ENCODE data around the gene NELL1.

Gene NELL1

GRCh38 chr11:21132146-21132720 lies 462.8 kb downstream of the NELL1 start:
- H3K27ac ChIP-seq (ENCODE audit: low read depth, low read length), result no peak overlapping the region
- no peak overlapping the region for H4K91ac ChIP-seq (ENCODE audit: low read depth, low read length)
- no peak overlapping the region for H3K9ac ChIP-seq (ENCODE audit: low read length)
- H2AK5ac ChIP-seq (ENCODE audit: low read length), result no peak overlapping the region
- H3K4me2 ChIP-seq (ENCODE audit: low read length), result no peak overlapping the region
- H3K18ac ChIP-seq (ENCODE audit: low read length), result no peak overlapping the region
- DNase-seq, result no peak
- H4K8ac ChIP-seq (ENCODE audit: low read depth, low read length), result no peak overlapping the region
- H3K79me1 ChIP-seq (ENCODE audit: low read length), result no peaks in the 10 kb centered on the region
- no peak overlapping the region for H3K4me3 ChIP-seq (ENCODE audit: low read depth, low read length)
- no peak overlapping the region for H2AFZ ChIP-seq (ENCODE audit: insufficient read depth, low read length, poor library complexity)
- no peak overlapping the region for H3K4ac ChIP-seq (ENCODE audit: low read depth, low read length)
- H2BK5ac ChIP-seq (ENCODE audit: low read depth, low read length, poor library complexity), result no peak overlapping the region
- no peaks in the 10 kb centered on the region for H3K27me3 ChIP-seq (ENCODE audit: insufficient read depth, low read length)
- no CpG with 5 or more reads among the region's 11 CpGs for WGBS (ENCODE audit: extremely low coverage, insufficient coverage, insufficient read length)
- no peak overlapping the region for H3K14ac ChIP-seq (ENCODE audit: low read length)
- no peaks in the 10 kb centered on the region for H3K4me1 ChIP-seq (ENCODE audit: control insufficient read depth in 1 of 2, insufficient read depth in 2 of 2, low read length in 2 of 2)
- no peak overlapping the region for H2BK12ac ChIP-seq (ENCODE audit: low read length)
- no peak overlapping the region for H4K12ac ChIP-seq (ENCODE audit: low read depth, low read length)
- H3K36me3 ChIP-seq (ENCODE audit: control insufficient read depth in 1 of 2, insufficient read depth in 2 of 2, low read length in 2 of 2), result no peaks in the 10 kb centered on the region
- no peak overlapping the region for H3K23ac ChIP-seq (ENCODE audit: low read length)
- peaks cover 3% of the 10 kb centered on the region for H3K9me3 ChIP-seq (ENCODE audit: insufficient read depth, low read depth, low read length)
- H3K79me2 ChIP-seq (ENCODE audit: control insufficient read depth, insufficient read depth, low read length, poor library complexity), result no peaks in the 10 kb centered on the region
- H2BK120ac ChIP-seq (ENCODE audit: insufficient read depth, low read length, poor library complexity), result no peak overlapping the region

- Histone ChIP-seq H3K36me3 (ENCODE audit: control insufficient read depth in 1 of 2, insufficient read depth in 2 of 2, low read length in 2 of 2) (no peaks in the 10 kb centered on the region), H2BK5ac (ENCODE audit: low read depth, low read length, poor library complexity) (no peak overlapping the region), H3K79me2 (ENCODE audit: control insufficient read depth, insufficient read depth, low read length, poor library complexity) (no peaks in the 10 kb centered on the region), H3K27ac (ENCODE audit: low read depth, low read length) (no peak overlapping the region), H2BK120ac (ENCODE audit: insufficient read depth, low read length, poor library complexity) (no peak overlapping the region), H3K4me1 (ENCODE audit: control insufficient read depth in 1 of 2, insufficient read depth in 2 of 2, low read length in 2 of 2) (no peaks in the 10 kb centered on the region), H3K79me1 (ENCODE audit: low read length) (no peaks in the 10 kb centered on the region), H2AFZ (ENCODE audit: insufficient read depth, low read length, poor library complexity) (no peak overlapping the region), H2AK5ac (ENCODE audit: low read length) (no peak overlapping the region), H2BK12ac (ENCODE audit: low read length) (no peak overlapping the region), H3K4me2 (ENCODE audit: low read length) (no peak overlapping the region), H3K14ac (ENCODE audit: low read length) (no peak overlapping the region), H4K8ac (ENCODE audit: low read depth, low read length) (no peak overlapping the region), H3K4me3 (ENCODE audit: low read depth, low read length) (no peak overlapping the region), H3K18ac (ENCODE audit: low read length) (no peak overlapping the region), H3K23ac (ENCODE audit: low read length) (no peak overlapping the region), H3K9ac (ENCODE audit: low read length) (no peak overlapping the region), H3K4ac (ENCODE audit: low read depth, low read length) (no peak overlapping the region), H4K91ac (ENCODE audit: low read depth, low read length) (no peak overlapping the region), H3K9me3 (ENCODE audit: insufficient read depth, low read depth, low read length) (peaks cover 3% of the 10 kb centered on the region), H4K12ac (ENCODE audit: low read depth, low read length) (no peak overlapping the region), H3K27me3 (ENCODE audit: insufficient read depth, low read length) (no peaks in the 10 kb centered on the region)
- no peak for DNase-seq
- no CpG with 5 or more reads among the region's 2 CpGs for WGBS (ENCODE audit: extremely low coverage, insufficient coverage, insufficient read length)
Measured at GRCh38 chr11:21133244-21133643, 463.9 kb downstream of the NELL1 start.

DNA sequence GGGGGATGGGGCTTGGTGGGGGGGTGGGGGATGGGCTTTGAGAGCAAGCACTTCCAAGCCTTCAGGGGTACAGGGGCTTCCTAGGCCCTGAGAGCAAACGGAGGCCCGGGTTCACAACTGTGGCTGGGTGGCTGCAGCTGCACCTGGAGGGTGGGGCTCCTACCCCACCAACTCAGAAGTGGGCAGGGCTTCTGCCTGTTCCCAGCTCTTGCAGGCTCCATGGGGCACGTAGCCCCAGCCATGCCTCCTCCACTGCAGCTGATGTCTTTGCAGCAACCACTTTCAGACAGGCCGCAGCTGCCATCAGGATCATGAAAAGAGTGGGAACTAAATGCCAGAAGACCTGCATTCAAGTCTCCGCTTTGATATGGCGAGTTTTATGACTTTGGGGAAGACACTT lies 464.3 kb downstream of the NELL1 start:
- H3K4ac ChIP-seq (ENCODE audit: low read depth, low read length), result no peak overlapping the region
- H2BK12ac ChIP-seq (ENCODE audit: low read length), result no peak overlapping the region
- no peak overlapping the region for H3K4me3 ChIP-seq (ENCODE audit: low read depth, low read length)
- WGBS (ENCODE audit: extremely low coverage, insufficient coverage, insufficient read length), result no CpG with 5 or more reads among the region's 6 CpGs
- H3K14ac ChIP-seq (ENCODE audit: low read length), result no peak overlapping the region
- H3K4me1 ChIP-seq (ENCODE audit: control insufficient read depth in 1 of 2, insufficient read depth in 2 of 2, low read length in 2 of 2), result no peaks in the 10 kb centered on the region
- H2BK120ac ChIP-seq (ENCODE audit: insufficient read depth, low read length, poor library complexity), result no peak overlapping the region
- H3K4me2 ChIP-seq (ENCODE audit: low read length), result no peak overlapping the region
- no peak overlapping the region for H4K12ac ChIP-seq (ENCODE audit: low read depth, low read length)
- no peak overlapping the region for H3K18ac ChIP-seq (ENCODE audit: low read length)
- no peaks in the 10 kb centered on the region for H3K27me3 ChIP-seq (ENCODE audit: insufficient read depth, low read length)
- H2AK5ac ChIP-seq (ENCODE audit: low read length), result no peak overlapping the region
- H2AFZ ChIP-seq (ENCODE audit: insufficient read depth, low read length, poor library complexity), result no peak overlapping the region
- no peak overlapping the region for H3K27ac ChIP-seq (ENCODE audit: low read depth, low read length)
- H3K23ac ChIP-seq (ENCODE audit: low read length), result no peak overlapping the region
- no peak overlapping the region for H2BK5ac ChIP-seq (ENCODE audit: low read depth, low read length, poor library complexity)
- H3K9me3 ChIP-seq (ENCODE audit: insufficient read depth, low read depth, low read length), result peaks cover 3% of the 10 kb centered on the region
- DNase-seq, result no peak
- no peak overlapping the region for H3K9ac ChIP-seq (ENCODE audit: low read length)
- no peak overlapping the region for H4K8ac ChIP-seq (ENCODE audit: low read depth, low read length)
- no peaks in the 10 kb centered on the region for H3K36me3 ChIP-seq (ENCODE audit: control insufficient read depth in 1 of 2, insufficient read depth in 2 of 2, low read length in 2 of 2)
- no peaks in the 10 kb centered on the region for H3K79me2 ChIP-seq (ENCODE audit: control insufficient read depth, insufficient read depth, low read length, poor library complexity)
- no peak overlapping the region for H4K91ac ChIP-seq (ENCODE audit: low read depth, low read length)
- no peaks in the 10 kb centered on the region for H3K79me1 ChIP-seq (ENCODE audit: low read length)

- no CpG with 5 or more reads among the region's 6 CpGs for WGBS (ENCODE audit: extremely low coverage, insufficient coverage, insufficient read length)
Measured at GRCh38 chr11:21137803-21138202, 468.4 kb downstream of the NELL1 start.

More at GRCh38 chr11:21137803-21138202, 468.4 kb downstream of the NELL1 start:
- no peaks in the 10 kb centered on the region for H3K79me2 ChIP-seq (ENCODE audit: control insufficient read depth, insufficient read depth, low read length, poor library complexity)
- no peaks in the 10 kb centered on the region for H3K27me3 ChIP-seq (ENCODE audit: insufficient read depth, low read length)
- H2BK120ac ChIP-seq (ENCODE audit: insufficient read depth, low read length, poor library complexity), result no peak overlapping the region
- no peak overlapping the region for H3K27ac ChIP-seq (ENCODE audit: low read depth, low read length)
- no peaks in the 10 kb centered on the region for H3K36me3 ChIP-seq (ENCODE audit: control insufficient read depth in 1 of 2, insufficient read depth in 2 of 2, low read length in 2 of 2)
- no peak overlapping the region for H3K9ac ChIP-seq (ENCODE audit: low read length)
- H3K18ac ChIP-seq (ENCODE audit: low read length), result no peak overlapping the region
- H3K79me1 ChIP-seq (ENCODE audit: low read length), result no peaks in the 10 kb centered on the region
- H3K4me2 ChIP-seq (ENCODE audit: low read length), result no peak overlapping the region
- H3K4me3 ChIP-seq (ENCODE audit: low read depth, low read length), result no peak overlapping the region
- no peak overlapping the region for H2BK12ac ChIP-seq (ENCODE audit: low read length)
- H4K8ac ChIP-seq (ENCODE audit: low read depth, low read length), result no peak overlapping the region
- no peak overlapping the region for H2BK5ac ChIP-seq (ENCODE audit: low read depth, low read length, poor library complexity)
- no peaks in the 10 kb centered on the region for H3K9me3 ChIP-seq (ENCODE audit: insufficient read depth, low read depth, low read length)
- H3K14ac ChIP-seq (ENCODE audit: low read length), result no peak overlapping the region
- H4K91ac ChIP-seq (ENCODE audit: low read depth, low read length), result no peak overlapping the region
- H4K12ac ChIP-seq (ENCODE audit: low read depth, low read length), result no peak overlapping the region
- DNase-seq, result no peak
- H3K4me1 ChIP-seq (ENCODE audit: control insufficient read depth in 1 of 2, insufficient read depth in 2 of 2, low read length in 2 of 2), result no peaks in the 10 kb centered on the region
- no peak overlapping the region for H3K4ac ChIP-seq (ENCODE audit: low read depth, low read length)
- no peak overlapping the region for H2AFZ ChIP-seq (ENCODE audit: insufficient read depth, low read length, poor library complexity)
- H2AK5ac ChIP-seq (ENCODE audit: low read length), result no peak overlapping the region
- H3K23ac ChIP-seq (ENCODE audit: low read length), result no peak overlapping the region

Data from trophoblast cell (in vitro differentiated cells and primary cell).